HG02973 (cell line): Measurements from ENCODE around the gene CACNA1H.
"Not testable (repeated sequence)": the region's sequence is repeated elsewhere in the genome, so short reads cannot be mapped to it uniquely, and the experiment has no call there.

ENCODE experiments used
- ATAC-seq: cut with Tn5 transposase; IDR thresholded peaks from one replicate; pipeline ENCODE4 v1.9.1; 2021; ENCODE audit warnings: moderate library complexity; ENCODE audit not compliant: unreplicated experiment

The CACNA1H gene

GRCh38 chr16:1243363-1243762 lies 90.5 kb downstream of the CACNA1H start:
- ATAC-seq, result not testable (repeated sequence)

- ATAC-seq, result not testable (repeated sequence)
Observed at GRCh38 chr16:1243907-1244850, 91.3 kb downstream of the CACNA1H start.

GRCh38 chr16:1244881-1245280 lies 92.0 kb downstream of the CACNA1H start:
- no peak for ATAC-seq

- ATAC-seq, result no peak
Observed at GRCh38 chr16:1245452-1246020, 92.6 kb downstream of the CACNA1H start.

DNA sequence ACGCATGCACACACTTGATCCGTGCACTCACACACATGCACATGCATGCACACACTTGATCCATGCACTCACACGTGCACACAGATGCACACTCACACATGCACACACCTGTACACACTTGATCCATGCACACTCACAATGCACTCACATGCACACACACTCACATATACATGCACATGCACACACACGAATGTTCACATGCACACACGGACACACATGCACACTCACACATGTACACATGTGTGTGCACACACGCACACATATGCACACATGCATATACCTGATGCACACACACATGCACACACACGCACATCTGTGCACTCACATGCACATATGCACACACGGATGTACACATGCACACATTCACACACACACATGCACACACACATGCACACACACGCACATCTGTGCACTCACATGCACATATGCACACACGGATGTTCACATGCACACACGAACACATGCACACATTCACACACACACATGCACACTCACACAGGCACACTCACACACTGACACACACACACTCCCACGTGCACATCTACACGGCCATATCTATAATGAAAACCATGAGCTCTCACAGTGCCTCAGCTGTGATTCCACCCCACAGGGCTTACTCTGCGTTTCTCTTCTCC lies 95.1 kb downstream of the CACNA1H start:
- ATAC-seq, result not testable (repeated sequence)

GRCh38 chr16:1249031-1249755 lies 96.3 kb downstream of the CACNA1H start:
- ATAC-seq, result not testable (repeated sequence)

- not testable (repeated sequence) for ATAC-seq
Observed at GRCh38 chr16:1253701-1254364, 100.9 kb downstream of the CACNA1H start.

DNA sequence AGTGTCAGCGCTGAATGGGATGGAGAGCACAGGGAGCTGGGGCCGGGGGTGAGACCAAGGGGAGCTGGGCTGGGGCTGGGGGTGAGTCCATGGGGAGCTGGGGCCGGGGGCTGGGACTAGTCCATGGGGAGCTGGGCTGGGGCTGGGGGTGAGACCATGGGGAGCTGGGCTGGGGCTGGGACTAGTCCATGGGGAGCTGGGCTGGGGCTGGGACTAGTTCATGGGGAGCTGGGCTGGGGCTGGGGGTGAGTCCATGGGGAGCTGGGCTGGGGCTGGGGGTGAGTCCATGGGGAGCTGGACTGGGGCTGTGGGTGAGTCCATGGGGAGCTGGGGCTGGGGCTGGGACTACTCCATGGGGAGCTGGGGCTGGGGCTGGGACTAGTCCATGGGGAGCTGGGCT lies 101.9 kb downstream of the CACNA1H start:
- not testable (repeated sequence) for ATAC-seq

DNA sequence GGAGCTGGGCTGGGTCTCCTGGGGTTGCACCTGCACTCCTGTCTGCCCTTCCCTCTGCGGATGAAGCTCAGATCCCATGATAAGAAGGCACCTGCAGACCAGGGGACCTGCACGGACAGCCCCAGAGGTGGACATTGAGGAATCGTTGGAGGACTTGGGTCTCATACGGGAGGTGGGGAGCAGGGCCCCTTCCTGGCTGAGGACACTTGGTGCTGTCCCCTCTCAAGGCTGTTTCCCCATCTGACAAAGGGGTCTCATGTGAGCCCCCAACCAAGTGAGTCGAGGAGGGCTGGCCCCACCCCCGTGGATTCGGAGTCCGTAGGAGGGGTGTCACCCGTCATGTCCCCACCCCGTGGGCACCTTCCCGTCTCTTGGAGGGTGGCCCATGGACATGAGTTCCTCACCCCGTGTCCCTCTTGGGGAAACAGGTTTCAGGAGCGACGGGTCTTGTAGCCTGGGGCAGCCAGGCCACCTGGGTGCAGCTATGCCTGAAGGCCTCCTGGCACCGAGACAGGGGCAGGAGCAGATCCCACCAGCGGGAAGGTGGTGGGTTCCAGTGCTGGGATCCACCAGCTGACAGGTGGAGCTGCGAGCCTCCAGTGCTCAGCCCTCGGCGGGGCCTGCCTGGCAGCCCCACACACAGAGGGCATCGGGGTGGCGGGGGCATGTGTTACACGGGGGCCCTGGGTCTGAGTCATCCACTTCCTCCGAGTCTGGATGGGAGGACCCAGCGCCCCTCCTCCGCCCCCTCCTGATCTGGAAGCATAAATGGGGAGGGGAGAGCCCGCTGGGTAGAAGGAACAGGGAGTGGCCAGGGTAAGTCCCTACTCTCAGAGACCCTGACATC lies 102.6 kb downstream of the CACNA1H start, which contains the start of gene TPSD1:
TSS of gene TPSD1 (plus strand) at position 794 of the 847 bp plus-strand sequence. CDS start 212 bp downstream, outside the sequence.
- ATAC-seq, result not testable (repeated sequence)

DNA sequence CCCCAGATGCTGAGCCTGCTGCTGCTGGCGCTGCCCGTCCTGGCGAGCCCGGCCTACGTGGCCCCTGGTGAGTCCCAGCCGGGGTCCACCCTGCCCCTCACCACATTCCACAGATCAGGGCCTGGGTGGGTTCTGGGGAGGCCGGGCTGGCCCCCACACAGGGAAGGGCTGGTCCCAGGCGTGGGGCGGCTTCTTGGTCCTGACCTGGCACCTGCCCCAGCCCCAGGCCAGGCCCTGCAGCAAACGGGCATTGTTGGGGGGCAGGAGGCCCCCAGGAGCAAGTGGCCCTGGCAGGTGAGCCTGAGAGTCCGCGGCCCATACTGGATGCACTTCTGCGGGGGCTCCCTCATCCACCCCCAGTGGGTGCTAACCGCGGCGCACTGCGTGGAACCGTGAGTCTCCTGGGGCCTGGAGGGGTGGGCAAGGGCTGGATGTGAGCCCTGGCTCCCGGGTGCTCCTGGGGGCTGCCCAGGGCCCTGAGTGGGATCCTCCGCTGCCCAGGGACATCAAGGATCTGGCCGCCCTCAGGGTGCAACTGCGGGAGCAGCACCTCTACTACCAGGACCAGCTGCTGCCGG lies 103.5 kb downstream of the CACNA1H start:
- ATAC-seq, result not testable (repeated sequence)

DNA sequence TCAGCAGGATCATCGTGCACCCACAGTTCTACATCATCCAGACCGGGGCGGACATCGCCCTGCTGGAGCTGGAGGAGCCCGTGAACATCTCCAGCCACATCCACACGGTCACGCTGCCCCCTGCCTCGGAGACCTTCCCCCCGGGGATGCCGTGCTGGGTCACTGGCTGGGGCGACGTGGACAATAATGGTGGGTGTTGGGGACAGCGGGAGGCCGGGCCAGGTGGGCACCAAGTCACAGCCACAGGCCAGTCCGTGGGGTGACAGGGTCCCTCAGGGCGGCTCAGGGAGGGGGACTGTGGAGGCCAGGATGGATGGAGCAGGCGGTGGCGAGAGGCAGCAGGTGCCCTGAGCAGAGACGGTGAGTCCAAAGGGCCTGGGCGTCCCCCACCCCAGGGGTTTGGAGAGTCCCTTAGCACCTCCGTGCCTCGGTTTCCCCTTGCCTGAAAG lies 104.0 kb downstream of the CACNA1H start:
- no peak for ATAC-seq

DNA sequence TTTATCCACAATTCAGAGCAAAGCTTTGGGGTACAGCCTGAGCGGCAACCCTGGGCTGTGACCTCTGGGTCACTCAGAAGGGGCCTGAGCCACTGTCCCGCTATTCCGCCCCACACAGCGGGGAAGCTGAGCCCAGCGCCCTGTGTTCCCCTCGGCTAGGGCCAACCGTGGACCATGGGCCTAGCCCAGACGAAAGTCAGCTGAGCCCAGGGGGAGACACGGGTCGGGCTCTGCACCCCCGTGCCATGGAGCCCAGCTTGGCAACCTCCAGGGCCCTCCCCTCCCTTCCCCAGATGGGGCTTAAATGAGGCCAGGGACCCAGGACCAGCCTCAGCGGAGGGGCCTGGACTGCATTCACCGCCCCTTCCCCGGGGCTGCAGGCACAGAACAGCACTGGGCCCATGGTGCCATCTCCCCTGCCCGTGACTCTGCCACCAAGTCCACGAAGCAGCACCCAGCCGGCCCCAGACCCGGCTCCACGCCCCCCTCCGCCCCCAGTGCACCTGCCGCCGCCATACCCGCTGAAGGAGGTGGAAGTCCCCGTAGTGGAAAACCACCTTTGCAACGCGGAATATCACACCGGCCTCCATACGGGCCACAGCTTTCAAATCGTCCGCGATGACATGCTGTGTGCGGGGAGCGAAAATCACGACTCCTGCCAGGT lies 104.8 kb downstream of the CACNA1H start:
- no peak for ATAC-seq

DNA sequence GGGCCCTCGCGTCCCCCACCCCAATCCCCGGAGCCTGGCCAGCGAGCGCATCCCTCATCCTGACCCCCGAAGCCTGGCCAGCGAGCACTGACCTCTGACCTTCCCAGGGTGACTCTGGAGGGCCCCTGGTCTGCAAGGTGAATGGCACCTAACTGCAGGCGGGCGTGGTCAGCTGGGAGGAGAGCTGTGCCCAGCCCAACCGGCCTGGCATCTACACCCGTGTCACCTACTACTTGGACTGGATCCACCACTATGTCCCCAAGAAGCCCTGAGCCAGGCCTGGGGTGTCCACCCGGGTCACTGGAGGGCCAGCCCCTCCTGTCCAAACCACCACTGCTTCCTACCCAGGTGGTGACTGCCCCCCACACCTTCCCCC lies 105.3 kb downstream of the CACNA1H start:
- no peak for ATAC-seq

DNA sequence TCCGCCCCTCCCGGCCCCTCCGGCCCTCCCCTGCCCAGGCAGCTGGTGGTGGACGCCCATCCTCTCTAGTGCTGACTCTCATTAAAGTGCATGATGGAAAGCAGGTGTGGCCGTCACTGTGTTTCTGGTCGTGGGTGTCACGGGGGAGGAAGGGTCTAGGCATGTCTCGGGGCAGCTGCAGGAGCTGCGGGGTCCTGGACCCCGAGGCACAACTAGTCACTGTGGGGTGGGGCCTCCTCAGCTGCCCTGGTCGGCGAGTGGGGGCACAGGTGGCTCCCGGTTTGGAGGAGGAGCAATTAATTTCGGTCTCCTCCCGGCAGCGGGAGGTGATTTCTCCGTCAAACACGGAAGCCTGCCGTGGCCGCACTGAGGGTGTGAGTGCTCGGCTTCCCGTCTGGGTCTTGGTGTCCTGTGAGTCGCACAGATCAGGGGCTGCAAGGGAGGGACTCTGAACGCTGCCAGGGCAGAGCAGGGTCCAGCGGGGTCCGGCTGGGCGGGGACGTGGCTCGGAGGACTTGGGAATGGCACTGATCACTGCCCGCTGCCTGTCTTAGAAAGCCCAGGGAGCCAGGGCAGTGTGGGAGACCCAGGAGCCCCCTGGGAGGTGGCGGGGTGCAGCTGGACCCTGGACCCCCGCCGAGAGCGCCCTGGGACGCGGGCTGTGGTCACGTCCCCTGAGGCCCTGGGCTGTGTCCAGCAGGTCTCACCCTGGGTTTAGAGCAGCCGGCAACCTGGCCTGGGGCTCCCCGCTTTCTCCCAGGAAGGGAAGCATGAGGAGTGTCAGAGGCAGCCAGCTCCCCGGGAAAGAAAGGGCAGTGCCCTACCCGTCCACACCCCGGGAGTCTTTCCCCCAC lies 106.2 kb downstream of the CACNA1H start:
- ATAC-seq, result no peak

GRCh38 chr16:1259760-1260068 lies 106.8 kb downstream of the CACNA1H start:
- no peak for ATAC-seq

DNA sequence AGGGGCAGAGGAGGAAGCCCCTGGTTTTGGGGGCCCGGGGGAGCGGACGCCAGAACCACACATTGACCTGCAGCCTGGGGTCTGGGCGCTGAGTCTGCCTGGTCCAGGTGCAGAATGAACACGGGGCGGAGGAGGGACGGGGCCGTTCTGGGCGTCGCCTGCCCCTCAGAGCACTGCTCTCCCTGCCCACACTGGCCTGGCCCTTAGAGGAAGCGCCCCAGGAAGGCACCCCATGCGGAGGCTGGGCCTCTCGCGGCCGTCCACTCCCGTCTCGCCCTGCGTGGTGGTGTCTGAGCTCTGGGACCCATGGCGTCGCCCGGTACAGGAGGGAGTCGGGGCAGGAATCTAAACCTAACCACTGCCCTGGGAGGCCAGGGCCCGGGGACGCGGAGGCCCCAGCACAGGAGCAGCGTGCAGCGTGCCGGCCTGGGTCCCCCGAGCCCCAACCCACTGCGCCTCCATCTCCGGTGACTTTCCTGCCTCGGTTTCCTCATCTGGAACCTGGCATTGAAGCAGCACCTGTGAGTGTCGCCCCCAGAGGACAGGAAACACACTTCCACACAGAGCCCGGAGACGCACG lies 107.3 kb downstream of the CACNA1H start:
- no peak for ATAC-seq

GRCh38 chr16:1261131-1261892 lies 108.4 kb downstream of the CACNA1H start:
- no peak for ATAC-seq
